Mammary epithelial cell (primary cell): ENCODE results near the gene P4HA3.

ENCODE experiments used
- EZH2 ChIP-seq: IDR thresholded peaks from 2 replicates; pipeline ENCODE4 v1.6.1; 2012; ENCODE audit warnings: low read length, inconsistent platforms, borderline replicate concordance
- TF ChIP-seq, protein P1 (sequence below), 2 donors: IDR thresholded peaks in 1 of 2; conservative IDR thresholded peaks in 1 of 2; 2 replicates each; pipeline ENCODE4 v1.5.1; 2011 to 2012; ENCODE audit warnings: inconsistent platforms in 2 of 2, low read length in 2 of 2, mild to moderate bottlenecking in 2 of 2, control low read depth in 1 of 2, low read depth in 1 of 2; ENCODE audit not compliant: insufficient read depth in 1 of 2; ENCODE audit errors: extremely low read depth in 1 of 2

GRCh38 chr11:74319139-74319816 lies 7.8 kb upstream of the P4HA3 start:
- TF ChIP-seq, protein P1, sequence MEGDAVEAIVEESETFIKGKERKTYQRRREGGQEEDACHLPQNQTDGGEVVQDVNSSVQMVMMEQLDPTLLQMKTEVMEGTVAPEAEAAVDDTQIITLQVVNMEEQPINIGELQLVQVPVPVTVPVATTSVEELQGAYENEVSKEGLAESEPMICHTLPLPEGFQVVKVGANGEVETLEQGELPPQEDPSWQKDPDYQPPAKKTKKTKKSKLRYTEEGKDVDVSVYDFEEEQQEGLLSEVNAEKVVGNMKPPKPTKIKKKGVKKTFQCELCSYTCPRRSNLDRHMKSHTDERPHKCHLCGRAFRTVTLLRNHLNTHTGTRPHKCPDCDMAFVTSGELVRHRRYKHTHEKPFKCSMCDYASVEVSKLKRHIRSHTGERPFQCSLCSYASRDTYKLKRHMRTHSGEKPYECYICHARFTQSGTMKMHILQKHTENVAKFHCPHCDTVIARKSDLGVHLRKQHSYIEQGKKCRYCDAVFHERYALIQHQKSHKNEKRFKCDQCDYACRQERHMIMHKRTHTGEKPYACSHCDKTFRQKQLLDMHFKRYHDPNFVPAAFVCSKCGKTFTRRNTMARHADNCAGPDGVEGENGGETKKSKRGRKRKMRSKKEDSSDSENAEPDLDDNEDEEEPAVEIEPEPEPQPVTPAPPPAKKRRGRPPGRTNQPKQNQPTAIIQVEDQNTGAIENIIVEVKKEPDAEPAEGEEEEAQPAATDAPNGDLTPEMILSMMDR (conservative IDR thresholded peaks at IDR 0.05 in 1 of 2, IDR thresholded peaks at IDR 0.05 in 1 of 2; ENCODE audit: extremely low read depth in 1 of 2, insufficient read depth in 1 of 2, low read depth in 1 of 2, low read length in 2 of 2): no peak
- no peak for TF ChIP-seq EZH2
